PC-9 (cell line): ENCODE measurements around the gene FOXG1. TPM values are rescaled to one million over a fixed set of nuclear protein-coding genes. Genes with fewer than 3 reads are reported as not detected.

Source experiments
- BruUV-seq: library from RNA; stranded (reverse); fragments of 400-500 nt; replicated peaks from 2 replicates; lab custom pipeline; 2021; lab: Mats Ljungman, UMichigan
- CTCF ChIA-PET: fragments of 300-600 bp; sonication (Branson Sonifier 250); formaldehyde crosslinking; loops from one replicate; lab custom pipeline; 2022; ENCODE audit warnings: antibody characterized with exemption; lab: Charles Lee
- POLR2A ChIA-PET: fragments of 300-600 bp; sonication (Branson Sonifier 250); formaldehyde crosslinking; loops from one replicate; lab custom pipeline; 2022; ENCODE audit warnings: antibody characterized with exemption; ENCODE audit not compliant: unreplicated experiment; lab: Charles Lee
- DNase-seq, 2 experiments: peaks; one replicate each; pipeline versions ENCODE4 v3.0.0 to v3.0.0-alpha.2; 2015 to 2022; ENCODE audit warnings: mixed read lengths in 1 of 2
- H2AFZ ChIP-seq: fragments of 200-600 bp; sonication (generic); 2 replicates; pipeline ENCODE4 v1.8.1; 2017; ENCODE audit warnings: antibody characterized with exemption
- H3F3A ChIP-seq: fragments of 200-600 bp; sonication (generic); 2 replicates; pipeline ENCODE4 v1.8.1; 2017; ENCODE audit warnings: antibody characterized with exemption, mild to moderate bottlenecking, low read depth; ENCODE audit not compliant: insufficient read depth
- H3K27ac ChIP-seq: fragments of 200-600 bp; sonication (generic); 2 replicates; pipeline ENCODE4 v1.6.1; 2016; ENCODE audit warnings: mixed run types
- H3K27me3 ChIP-seq: fragments of 200-600 bp; sonication (generic); 2 replicates; pipeline ENCODE4 v1.6.1; 2016; ENCODE audit warnings: low read depth, mixed run types; ENCODE audit not compliant: insufficient read depth
- H3K36me3 ChIP-seq: fragments of 200-600 bp; sonication (generic); 2 replicates; pipeline ENCODE4 v1.6.1; 2016; ENCODE audit warnings: low read depth, mixed run types
- H3K4me1 ChIP-seq: fragments of 200-600 bp; sonication (generic); replicated peaks from 2 replicates; pipeline ENCODE4 v1.6.1; 2016; ENCODE audit warnings: mixed run types; ENCODE audit not compliant: insufficient read depth
- H3K4me2 ChIP-seq: fragments of 200-600 bp; sonication (generic); 2 replicates; pipeline ENCODE4 v1.6.1; 2017; ENCODE audit warnings: mixed run types
- H3K4me3 ChIP-seq: fragments of 200-600 bp; sonication (generic); 2 replicates; pipeline ENCODE4 v1.6.1; 2016; ENCODE audit warnings: mixed run types
- H3K79me2 ChIP-seq: fragments of 200-600 bp; sonication (generic); 2 replicates; pipeline ENCODE4 v1.6.1; 2017; ENCODE audit warnings: low read depth, mixed run types
- H3K9me2 ChIP-seq: fragments of 200-600 bp; sonication (generic); 2 replicates; pipeline ENCODE4 v1.8.1; 2017; ENCODE audit warnings: mild to moderate bottlenecking; ENCODE audit not compliant: insufficient read depth
- H3K9me3 ChIP-seq: fragments of 200-600 bp; sonication (generic); 2 replicates; pipeline ENCODE4 v1.8.1; 2016; ENCODE audit warnings: low read depth; ENCODE audit not compliant: insufficient read depth
- H4K20me1 ChIP-seq: fragments of 200-600 bp; sonication (generic); 2 replicates; pipeline ENCODE4 v1.8.1; 2017; ENCODE audit not compliant: insufficient read depth
- EZH2 ChIP-seq: fragments of 200-600 bp; sonication (generic); IDR thresholded peaks from 2 replicates; pipeline ENCODE4 v1.8.0; 2017; ENCODE audit warnings: antibody characterized with exemption, low read depth
- intact Hi-C: fragments of 100-400 bp; cut with micrococcal nuclease; formaldehyde crosslinking; loops from one replicate; pipeline ENCODE4 v1.10.0; 2022; ENCODE audit not compliant: unreplicated experiment
- total RNA-seq: library from RNA; stranded (reverse); gene quantifications from 2 replicates; pipeline ENCODE4 v1.2.3, GENCODE V29; 2021
- TF ChIP-seq, protein P1 (sequence below): fragments of 200-600 bp; sonication (generic); conservative IDR thresholded peaks from 2 replicates; pipeline ENCODE4 v1.6.1; 2017; ENCODE audit warnings: mixed run types, antibody characterized with exemption, mild to moderate bottlenecking, moderate library complexity

Gene FOXG1
- total RNA-seq, 1 experiment from 2014 or later: not detected

DNA sequence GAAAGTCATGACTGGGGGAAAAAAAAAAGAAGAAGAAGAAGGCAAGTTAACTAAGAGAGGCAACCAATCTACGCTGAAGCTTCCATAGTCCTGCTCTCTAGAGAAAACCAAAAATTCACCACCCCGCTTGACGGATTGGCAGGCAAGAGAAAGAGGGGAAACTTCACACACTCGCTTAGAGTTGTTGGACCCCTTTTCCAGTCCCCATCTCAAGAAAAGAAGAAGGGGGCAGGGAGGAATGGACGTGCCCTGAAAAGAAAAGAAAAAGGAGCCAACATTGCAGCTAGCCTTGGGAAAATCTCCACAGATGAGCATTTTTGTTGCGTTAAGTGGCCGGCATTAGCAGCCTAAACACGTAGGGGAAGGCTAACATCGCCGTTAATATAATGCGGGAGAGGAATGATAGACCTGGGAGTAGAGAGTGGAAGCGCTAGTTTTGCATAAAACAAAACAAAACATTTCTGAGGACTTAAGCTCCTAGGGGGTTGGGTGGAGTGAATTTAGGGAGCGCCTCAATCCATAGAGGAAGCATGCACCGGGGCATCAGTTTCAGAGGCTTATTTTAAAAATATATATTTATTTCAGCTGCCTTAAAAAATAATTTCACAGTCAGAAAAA lies 11.3 kb upstream of the FOXG1 start:
- Histone ChIP-seq H3K27ac (no peak overlapping the region), H3K79me2 (no peaks in the 10 kb centered on the region), H3K9me2 (no peaks in the 10 kb centered on the region), H3K4me2 (no peak overlapping the region), H3K4me3 (no peak overlapping the region), H3K9me3 (no peaks in the 10 kb centered on the region), H3F3A (no peaks in the 10 kb centered on the region), H2AFZ (no peak overlapping the region), H3K27me3 (no peaks in the 10 kb centered on the region), H3K4me1 (no peaks in the 10 kb centered on the region), H4K20me1 (no peaks in the 10 kb centered on the region), H3K36me3 (no peaks in the 10 kb centered on the region)
- TF ChIP-seq EZH2: no peak
- TF ChIP-seq, protein P1, sequence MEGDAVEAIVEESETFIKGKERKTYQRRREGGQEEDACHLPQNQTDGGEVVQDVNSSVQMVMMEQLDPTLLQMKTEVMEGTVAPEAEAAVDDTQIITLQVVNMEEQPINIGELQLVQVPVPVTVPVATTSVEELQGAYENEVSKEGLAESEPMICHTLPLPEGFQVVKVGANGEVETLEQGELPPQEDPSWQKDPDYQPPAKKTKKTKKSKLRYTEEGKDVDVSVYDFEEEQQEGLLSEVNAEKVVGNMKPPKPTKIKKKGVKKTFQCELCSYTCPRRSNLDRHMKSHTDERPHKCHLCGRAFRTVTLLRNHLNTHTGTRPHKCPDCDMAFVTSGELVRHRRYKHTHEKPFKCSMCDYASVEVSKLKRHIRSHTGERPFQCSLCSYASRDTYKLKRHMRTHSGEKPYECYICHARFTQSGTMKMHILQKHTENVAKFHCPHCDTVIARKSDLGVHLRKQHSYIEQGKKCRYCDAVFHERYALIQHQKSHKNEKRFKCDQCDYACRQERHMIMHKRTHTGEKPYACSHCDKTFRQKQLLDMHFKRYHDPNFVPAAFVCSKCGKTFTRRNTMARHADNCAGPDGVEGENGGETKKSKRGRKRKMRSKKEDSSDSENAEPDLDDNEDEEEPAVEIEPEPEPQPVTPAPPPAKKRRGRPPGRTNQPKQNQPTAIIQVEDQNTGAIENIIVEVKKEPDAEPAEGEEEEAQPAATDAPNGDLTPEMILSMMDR: no peak
- POLR2A ChIA-PET: interaction anchor here (0.6 kb wide), 1 partner anchor 132 kb away, joined by 7 read pairs; no protein-coding TSS in a partner anchor
- intact Hi-C loops: loop anchor here (5.0 kb wide), 2 partner anchors 467 to 1252 kb away; no protein-coding TSS in a partner anchor
- BruUV-seq: no TSS peak
- CTCF ChIA-PET: interaction anchor here (0.7 kb wide), 1 partner anchor 1458 kb away, joined by 4 read pairs; no protein-coding TSS in a partner anchor
- no peak for DNase-seq

DNA sequence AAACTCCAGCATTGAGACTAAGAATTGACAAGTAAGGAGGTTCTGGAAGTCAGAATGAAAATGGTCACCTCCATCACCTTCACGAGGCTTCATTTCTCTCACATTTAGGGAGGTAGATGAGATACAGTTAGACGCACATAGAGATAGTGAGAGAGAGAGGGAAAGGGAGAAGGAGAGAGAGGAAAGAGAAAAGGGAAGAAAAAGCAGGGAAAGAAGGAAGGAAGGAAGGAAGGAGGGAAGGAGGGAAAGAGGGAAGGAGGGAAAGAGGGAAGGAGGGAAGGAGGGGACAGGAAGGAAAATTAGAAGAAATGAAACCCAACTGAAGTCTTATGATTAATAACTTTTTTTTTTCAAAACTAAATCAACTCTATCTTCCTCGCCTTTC lies 10.7 kb upstream of the FOXG1 start:
- POLR2A ChIA-PET: interaction anchor here (0.6 kb wide), 1 partner anchor 131 kb away, joined by 7 read pairs; no protein-coding TSS in a partner anchor
- BruUV-seq: no TSS peak

DNA sequence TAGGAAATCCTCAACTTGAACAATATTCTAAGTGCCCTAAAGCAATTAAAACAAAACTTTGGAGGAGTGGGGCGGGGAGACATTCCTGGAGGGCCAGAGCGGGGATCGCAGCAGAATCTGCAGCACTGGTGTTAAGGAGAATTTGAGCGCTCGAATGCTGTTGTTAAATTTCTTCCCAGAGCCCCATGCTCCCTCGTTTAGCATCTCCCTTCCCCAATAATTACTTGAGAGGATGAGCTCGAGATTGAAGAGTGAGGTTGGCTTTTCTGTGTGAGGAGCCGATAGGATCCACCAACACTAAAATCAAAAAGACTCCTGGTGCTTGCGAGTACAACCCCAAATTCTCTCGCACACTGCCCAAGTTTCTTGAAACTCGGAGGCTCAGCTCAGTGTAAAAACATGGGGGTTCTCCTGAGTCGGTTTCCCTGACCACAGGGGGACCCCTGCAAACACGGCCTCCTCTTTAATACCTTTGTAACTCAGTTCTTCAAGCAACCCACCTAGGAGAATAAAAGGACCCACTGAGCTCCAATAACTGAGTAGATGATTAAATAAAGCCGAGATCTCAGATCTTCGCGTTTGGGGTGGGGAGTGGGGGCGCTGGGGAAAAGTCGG lies 10.2 kb upstream of the FOXG1 start:
- no peaks in the 10 kb centered on the region for H3K79me2 ChIP-seq
- no peak overlapping the region for H3K4me3 ChIP-seq
- no peaks in the 10 kb centered on the region for H3K27me3 ChIP-seq
- H3K4me1 ChIP-seq: no peaks in the 10 kb centered on the region
- no peaks in the 10 kb centered on the region for H3F3A ChIP-seq
- no peak overlapping the region for H3K27ac ChIP-seq
- no peak overlapping the region for H2AFZ ChIP-seq
- no peaks in the 10 kb centered on the region for H3K36me3 ChIP-seq
- ChIA-PET POLR2A (interaction anchor here (0.6 kb wide), 1 partner anchor 501 kb away, joined by 3 read pairs; no protein-coding TSS in a partner anchor), CTCF (no interaction called here)
- no peaks in the 10 kb centered on the region for H3K9me3 ChIP-seq
- no TSS peak for BruUV-seq
- DNase-seq: no peak
- no peaks in the 10 kb centered on the region for H3K9me2 ChIP-seq
- intact Hi-C loops: loop anchor here (2.0 to 5.0 kb wide), 3 partner anchors 466 to 1251 kb away; no protein-coding TSS in a partner anchor
- no peak for TF ChIP-seq EZH2
- TF ChIP-seq, protein P1: no peak
- H3K4me2 ChIP-seq: no peak overlapping the region
- no peaks in the 10 kb centered on the region for H4K20me1 ChIP-seq

More for the DNA sequence above, 10.7 kb upstream of the FOXG1 start:
- Histone ChIP-seq H3K27ac (no peak overlapping the region), H3K36me3 (no peaks in the 10 kb centered on the region), H3K4me3 (no peak overlapping the region), H2AFZ (no peak overlapping the region), H3K4me1 (no peaks in the 10 kb centered on the region), H3K4me2 (no peak overlapping the region), H4K20me1 (no peaks in the 10 kb centered on the region), H3K9me3 (no peaks in the 10 kb centered on the region), H3K79me2 (no peaks in the 10 kb centered on the region), H3K9me2 (no peaks in the 10 kb centered on the region), H3K27me3 (no peaks in the 10 kb centered on the region), H3F3A (no peaks in the 10 kb centered on the region)
- intact Hi-C loops: loop anchor here (2.0 to 5.0 kb wide), 3 partner anchors 466 to 1251 kb away; no protein-coding TSS in a partner anchor
- CTCF ChIA-PET: no interaction called here
- DNase-seq: no peak
- TF ChIP-seq, protein P1: no peak
- TF ChIP-seq EZH2: no peak
